ENCODE data around the gene MON2. TPM values are rescaled to one million over a fixed set of nuclear protein-coding genes. Genes with fewer than 3 reads are reported as not detected.

MON2 gene
- total RNA-seq, 1 experiment from 2014 or later = 17.7 TPM

- Histone ChIP-seq H3K36me3 (peaks cover 11% of the 10 kb centered on the region), H3K9me3 (no peaks in the 10 kb centered on the region), H3K4me3 (no peak overlapping the region), H3K27me3 (no peaks in the 10 kb centered on the region)
- no peak for DNase-seq
Measured at GRCh38 chr12:62578726-62579125, 112.1 kb downstream of the MON2 start.

GRCh38 chr12:62581288-62582064, 114.8 kb downstream of the MON2 start:
- Histone ChIP-seq H3K9me3 (no peaks in the 10 kb centered on the region), H3K36me3 (peaks cover 19% of the 10 kb centered on the region), H3K27me3 (no peaks in the 10 kb centered on the region), H3K4me3 (no peak overlapping the region)
- no peak for DNase-seq

- Histone ChIP-seq H3K9me3 (no peaks in the 10 kb centered on the region), H3K36me3 (peaks cover 19% of the 10 kb centered on the region), H3K4me3 (no peak overlapping the region), H3K27me3 (no peaks in the 10 kb centered on the region)
- DNase-seq = no peak
Measured at GRCh38 chr12:62582065-62582366, 115.4 kb downstream of the MON2 start.

- no peak overlapping the region for H3K4me3 ChIP-seq
- H3K9me3 ChIP-seq = no peaks in the 10 kb centered on the region
- peaks cover 25% of the 10 kb centered on the region for H3K36me3 ChIP-seq
- no peaks in the 10 kb centered on the region for H3K27me3 ChIP-seq
- DNase-seq = no peak
Measured at GRCh38 chr12:62584619-62585018, 118.0 kb downstream of the MON2 start.

GRCh38 chr12:62586850-62587249, 120.2 kb downstream of the MON2 start:
- Histone ChIP-seq H3K36me3 (peaks cover 25% of the 10 kb centered on the region), H3K27me3 (no peaks in the 10 kb centered on the region), H3K4me3 (no peak overlapping the region), H3K9me3 (no peaks in the 10 kb centered on the region)
- DNase-seq = no peak

GRCh38 chr12:62588916-62589315, 122.3 kb downstream of the MON2 start:
- no peaks in the 10 kb centered on the region for H3K27me3 ChIP-seq
- no peaks in the 10 kb centered on the region for H3K9me3 ChIP-seq
- no peak overlapping the region for H3K4me3 ChIP-seq
- H3K36me3 ChIP-seq = peaks cover 28% of the 10 kb centered on the region
- DNase-seq = no peak

GRCh38 chr12:62597253-62597652, 130.6 kb downstream of the MON2 start:
- Histone ChIP-seq H3K9me3 (no peaks in the 10 kb centered on the region), H3K4me3 (no peak overlapping the region), H3K27me3 (no peaks in the 10 kb centered on the region), H3K36me3 (peaks cover 9% of the 10 kb centered on the region)
- no peak for DNase-seq

- DNase-seq = no peak
- Histone ChIP-seq H3K27me3 (no peaks in the 10 kb centered on the region), H3K4me3 (no peak overlapping the region), H3K36me3 (peaks cover 3% of the 10 kb centered on the region), H3K9me3 (no peaks in the 10 kb centered on the region)
Measured at GRCh38 chr12:62598846-62599245, 132.2 kb downstream of the MON2 start.

- H3K36me3 ChIP-seq = peaks cover 12% of the 10 kb centered on the region
- no peak for DNase-seq
- no peaks in the 10 kb centered on the region for H3K27me3 ChIP-seq
Measured at GRCh38 chr12:62599854-62600437, 133.3 kb downstream of the MON2 start.

GRCh38 chr12:62601765-62602164, 135.1 kb downstream of the MON2 start:
- Histone ChIP-seq H3K9me3 (no peaks in the 10 kb centered on the region), H3K4me3 (peak overlapping the region; percentile 91)
- DNase-seq = no peak

More at GRCh38 chr12:62599854-62600437, 133.3 kb downstream of the MON2 start:
- Histone ChIP-seq H3K9me3 (no peaks in the 10 kb centered on the region), H3K4me3 (no peak overlapping the region)

GRCh38 chr12:62602255-62603060, 135.8 kb downstream of the MON2 start:
- H3K9me3 ChIP-seq = no peaks in the 10 kb centered on the region
- peaks cover 31% of the 10 kb centered on the region for H3K36me3 ChIP-seq
- H3K4me3 ChIP-seq = peak overlapping the region; percentile 91

More at GRCh38 chr12:62601765-62602164, 135.1 kb downstream of the MON2 start:
- Histone ChIP-seq H3K27me3 (no peaks in the 10 kb centered on the region), H3K36me3 (peaks cover 28% of the 10 kb centered on the region)

GRCh38 chr12:62603061-62603810, 136.6 kb downstream of the MON2 start:
- peak; percentile 89 for DNase-seq
- peak overlapping the region; percentile 91 for H3K4me3 ChIP-seq
- H3K9me3 ChIP-seq = no peaks in the 10 kb centered on the region
- H3K36me3 ChIP-seq = peaks cover 39% of the 10 kb centered on the region
- no peaks in the 10 kb centered on the region for H3K27me3 ChIP-seq

More at GRCh38 chr12:62602255-62603060, 135.8 kb downstream of the MON2 start:
- H3K27me3 ChIP-seq = no peaks in the 10 kb centered on the region
- peak; percentile 93 for DNase-seq

GRCh38 chr12:62603811-62604098, 137.1 kb downstream of the MON2 start:
- DNase-seq = no peak
- no peaks in the 10 kb centered on the region for H3K27me3 ChIP-seq
- peaks cover 42% of the 10 kb centered on the region for H3K36me3 ChIP-seq
- peak overlapping the region; percentile 91 for H3K4me3 ChIP-seq
- H3K9me3 ChIP-seq = no peaks in the 10 kb centered on the region

GRCh38 chr12:62604373-62604772, 137.7 kb downstream of the MON2 start:
- Histone ChIP-seq H3K4me3 (peak overlapping the region; percentile 91), H3K36me3 (peaks cover 43% of the 10 kb centered on the region), H3K27me3 (no peaks in the 10 kb centered on the region), H3K9me3 (no peaks in the 10 kb centered on the region)
- DNase-seq = no peak

GRCh38 chr12:62604871-62605270, 138.2 kb downstream of the MON2 start:
- Histone ChIP-seq H3K9me3 (no peaks in the 10 kb centered on the region), H3K27me3 (no peaks in the 10 kb centered on the region), H3K36me3 (peaks cover 43% of the 10 kb centered on the region), H3K4me3 (peak overlapping the region; percentile 91)
- DNase-seq = no peak

GRCh38 chr12:62605981-62606380, 139.4 kb downstream of the MON2 start:
- H3K9me3 ChIP-seq = no peaks in the 10 kb centered on the region
- peaks cover 47% of the 10 kb centered on the region for H3K36me3 ChIP-seq
- H3K4me3 ChIP-seq = peak overlapping the region; percentile 91
- no peaks in the 10 kb centered on the region for H3K27me3 ChIP-seq
- DNase-seq = no peak

- Histone ChIP-seq H3K4me3 (no peak overlapping the region), H3K36me3 (peaks cover 50% of the 10 kb centered on the region), H3K9me3 (no peaks in the 10 kb centered on the region), H3K27me3 (no peaks in the 10 kb centered on the region)
- no peak for DNase-seq
Measured at GRCh38 chr12:62606654-62607053, 140.0 kb downstream of the MON2 start.
